HT-29 (cell line): Measurements from ENCODE around the gene BAZ2A. TPM values are rescaled to one million over a fixed set of nuclear protein-coding genes. Genes with fewer than 3 reads are reported as not detected.
A peak's percentile ranks its signal among the peaks of the same experiment; 100 is the strongest.
"Not testable (repeated sequence)": the region's sequence is repeated elsewhere in the genome, so short reads cannot be mapped to it uniquely, and the experiment has no call there.

Experiments
- DNase-seq: peaks from one replicate; pipeline ENCODE4 v3.0.0-alpha.2; 2015; ENCODE audit warnings: low spot score
- total RNA-seq: library from RNA; depleted of rRNA; stranded (reverse); fragments of >200 nt; shearing (Covaris generic); gene quantifications from 2 replicates; pipeline ENCODE4 v1.2.3, GENCODE V29; 2014; rRNA removed

The BAZ2A gene
- 43.3 and 47.1 TPM in 2 replicates for total RNA-seq

DNA sequence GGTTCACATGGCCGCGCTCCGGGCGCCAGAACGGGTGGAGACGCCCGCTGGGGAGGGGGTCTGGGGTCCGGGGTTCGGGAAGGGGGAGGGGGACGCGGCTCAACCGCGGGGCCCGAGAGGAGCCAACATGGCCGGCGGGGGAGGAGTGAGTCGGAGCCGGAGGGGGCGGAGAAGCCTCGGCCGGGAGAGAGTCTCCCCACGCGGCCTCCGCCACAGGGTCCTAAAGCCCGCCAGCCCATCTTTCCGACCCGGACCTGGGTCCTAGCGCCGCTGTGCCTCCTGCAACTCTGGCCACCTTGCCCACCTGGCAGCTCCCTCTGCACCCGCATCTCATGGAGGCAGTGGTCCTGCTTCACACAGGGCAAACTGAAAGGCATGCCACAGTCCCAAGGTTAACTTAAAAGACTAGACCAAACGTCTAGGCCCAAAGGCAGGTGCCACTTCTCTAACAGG is at the start of gene BAZ2A:
TSS of gene BAZ2A (minus strand) at position 147 of the 453 bp plus-strand sequence. CDS start 12,796 bp downstream, outside the sequence.
- DNase-seq: peak; percentile 86

DNA sequence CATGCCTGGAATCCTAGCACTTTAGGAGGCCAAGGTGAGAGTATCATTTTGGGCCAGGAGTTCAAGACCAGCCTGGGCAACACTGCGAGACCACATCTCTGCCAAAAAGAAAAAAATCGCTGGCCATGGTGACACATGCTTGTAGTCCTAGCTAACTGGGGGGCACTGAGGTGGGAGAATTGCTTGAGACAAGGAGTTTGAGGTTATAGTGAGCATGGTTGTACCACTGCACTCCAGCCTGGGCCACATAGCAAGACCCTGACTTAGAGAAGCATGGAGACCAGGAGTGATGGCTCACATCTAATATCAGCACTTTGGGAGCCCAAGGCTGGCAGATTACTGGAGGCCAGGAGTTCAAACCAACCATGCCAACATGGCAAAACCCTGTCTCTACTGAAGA is 48.7 kb upstream of the BAZ2A start:
- DNase-seq: no peak

- DNase-seq: no peak
Measured at GRCh38 chr12:56677680-56678079, 47.6 kb upstream of the BAZ2A start.

- no peak for DNase-seq
Measured at GRCh38 chr12:56676851-56677580, 46.9 kb upstream of the BAZ2A start.

DNA sequence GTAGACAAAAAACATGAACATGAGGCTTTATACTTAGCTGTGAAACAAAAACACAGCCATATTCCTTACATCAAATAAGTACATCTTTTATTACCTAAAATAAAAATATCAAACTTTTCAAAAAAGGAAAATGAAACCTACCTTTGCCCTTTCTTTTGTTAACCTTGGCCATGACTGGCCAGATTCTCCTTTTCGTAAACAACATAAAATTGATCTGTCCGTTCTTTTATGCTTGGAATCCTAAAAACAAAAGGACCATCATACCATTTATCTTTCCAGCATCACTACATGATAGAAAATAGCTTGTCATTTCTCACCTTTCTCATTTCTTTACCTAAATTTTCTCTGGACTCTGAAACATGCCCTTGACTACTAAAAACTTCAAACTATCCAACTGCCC is 41.5 kb upstream of the BAZ2A start:
- DNase-seq: no peak

- no peak for DNase-seq
Measured at GRCh38 chr12:56670836-56671235, 40.7 kb upstream of the BAZ2A start.

- DNase-seq: no peak
Measured at GRCh38 chr12:56668197-56668457, 38.0 kb upstream of the BAZ2A start.

- DNase-seq: no peak
Measured at GRCh38 chr12:56661979-56662638, 32.0 kb upstream of the BAZ2A start.

DNA sequence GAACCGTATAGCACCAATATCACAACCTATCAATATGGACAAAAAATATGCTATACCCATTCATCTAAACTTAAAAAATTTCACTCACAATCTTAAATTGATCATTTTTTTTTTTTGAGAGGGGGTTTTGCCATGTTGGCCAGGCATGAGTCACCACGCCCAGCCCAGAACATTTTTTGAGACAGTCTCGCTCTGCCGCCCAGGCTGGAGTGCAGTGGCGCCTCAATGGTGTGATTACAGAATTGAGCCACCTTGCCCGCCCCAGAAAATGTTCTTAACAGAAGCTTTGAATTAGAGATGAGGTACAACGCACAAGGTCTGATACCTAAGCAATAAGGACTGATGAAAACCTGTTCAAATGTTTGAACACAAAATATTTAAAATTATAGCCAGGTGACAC is 31.4 kb upstream of the BAZ2A start:
- no peak for DNase-seq

DNA sequence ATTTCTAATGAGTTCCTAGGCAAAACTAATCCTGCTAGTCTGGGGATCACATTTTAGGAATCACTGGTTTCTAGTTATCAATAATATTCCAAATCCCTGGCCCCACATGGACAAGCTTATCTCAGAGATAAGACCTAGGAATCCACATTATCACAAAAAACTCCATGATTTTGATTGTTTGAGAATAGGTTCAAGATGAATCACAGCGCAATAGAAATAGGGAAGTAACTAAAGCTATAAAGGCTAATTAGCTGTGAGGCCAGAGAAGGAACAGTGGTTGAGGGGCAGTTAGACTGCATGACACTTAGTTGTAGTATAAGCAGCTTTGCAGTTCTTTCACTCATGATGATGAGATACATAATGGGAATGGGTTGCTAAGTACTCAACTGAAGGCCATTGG is 28.8 kb upstream of the BAZ2A start:
- no peak for DNase-seq

GRCh38 chr12:56657416-56658379 is 27.6 kb upstream of the BAZ2A start:
- DNase-seq: no peak

DNA sequence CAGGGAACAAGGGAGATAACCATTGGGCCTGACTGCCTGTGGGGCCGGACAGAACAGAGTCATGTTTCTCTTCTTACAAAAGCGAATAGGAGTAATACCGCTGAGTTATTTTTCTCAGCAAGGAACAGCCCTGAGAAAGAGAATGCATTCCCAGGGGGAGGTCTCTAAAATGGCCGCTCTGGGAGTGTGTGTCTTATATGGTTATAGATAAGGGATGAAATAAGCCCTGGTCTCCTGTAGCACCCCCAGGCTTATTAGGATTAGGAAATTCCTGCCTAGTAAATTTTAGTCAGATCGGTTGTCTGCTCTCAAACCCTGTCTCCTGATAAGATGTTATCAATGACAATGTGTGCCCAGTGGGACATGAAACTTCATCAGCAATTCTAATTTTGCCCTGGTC is 23.7 kb upstream of the BAZ2A start:
- DNase-seq: not testable (repeated sequence)

DNA sequence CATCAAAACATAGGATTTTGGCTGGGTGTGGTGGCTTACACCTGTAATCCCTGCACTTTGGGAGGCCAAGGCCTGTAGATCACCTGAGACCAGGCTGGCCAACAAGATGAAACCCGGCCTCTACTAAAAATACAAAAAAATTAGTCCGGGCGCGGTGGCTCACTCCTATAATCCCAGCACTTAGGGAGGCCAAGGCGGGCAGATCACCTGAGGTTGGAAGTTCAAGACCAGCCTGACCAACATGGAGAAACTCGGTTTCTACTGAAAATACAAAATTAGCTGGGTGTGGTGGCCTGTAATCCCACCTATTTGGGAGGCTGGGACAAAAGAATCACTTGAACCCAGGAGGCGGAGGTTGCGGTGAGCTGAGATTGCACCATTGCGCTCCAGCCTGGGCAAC is 17.9 kb upstream of the BAZ2A start:
- DNase-seq: not testable (repeated sequence)

DNA sequence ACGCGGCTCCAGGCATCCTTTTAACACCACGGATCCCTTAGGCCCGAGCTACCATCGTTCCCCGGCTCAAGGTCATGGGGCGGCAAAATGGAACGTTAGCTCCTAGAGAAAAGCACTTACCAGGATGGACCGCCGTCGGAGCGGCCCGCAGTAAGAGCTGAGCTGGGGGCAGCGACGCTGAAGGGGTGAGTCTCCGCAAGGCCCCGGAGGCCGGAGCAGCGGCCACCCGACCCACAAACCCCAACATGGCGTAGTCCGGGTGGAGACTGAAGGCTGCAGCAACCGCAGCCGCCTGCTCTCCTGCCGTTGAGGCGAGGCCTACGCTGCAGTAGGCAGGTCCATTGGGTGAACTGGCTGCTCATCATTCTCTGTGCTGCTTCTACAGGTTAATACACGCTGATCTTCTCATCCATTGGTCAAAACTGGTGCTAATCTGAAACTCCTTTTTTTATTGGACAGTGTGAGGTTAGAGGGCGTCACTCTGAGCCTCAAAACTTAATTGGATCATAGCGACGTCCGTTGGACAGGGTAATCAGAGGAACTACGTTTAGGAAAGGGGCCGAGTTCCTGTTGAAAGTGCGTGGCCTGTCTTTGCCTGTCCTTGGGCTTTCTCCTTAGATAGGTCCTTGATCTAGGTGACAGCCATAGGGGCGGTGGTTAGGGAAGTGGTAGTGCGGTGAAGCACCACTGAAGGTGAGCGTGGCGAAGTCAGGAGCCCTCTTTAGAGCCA is 15.8 kb upstream of the BAZ2A start, which contains the start of gene ATP5F1B:
TSS of gene ATP5F1B (minus strand) at position 268 of the 730 bp plus-strand sequence. CDS start at position 247, 21 bp downstream.
- peak; percentile 98 for DNase-seq

DNA sequence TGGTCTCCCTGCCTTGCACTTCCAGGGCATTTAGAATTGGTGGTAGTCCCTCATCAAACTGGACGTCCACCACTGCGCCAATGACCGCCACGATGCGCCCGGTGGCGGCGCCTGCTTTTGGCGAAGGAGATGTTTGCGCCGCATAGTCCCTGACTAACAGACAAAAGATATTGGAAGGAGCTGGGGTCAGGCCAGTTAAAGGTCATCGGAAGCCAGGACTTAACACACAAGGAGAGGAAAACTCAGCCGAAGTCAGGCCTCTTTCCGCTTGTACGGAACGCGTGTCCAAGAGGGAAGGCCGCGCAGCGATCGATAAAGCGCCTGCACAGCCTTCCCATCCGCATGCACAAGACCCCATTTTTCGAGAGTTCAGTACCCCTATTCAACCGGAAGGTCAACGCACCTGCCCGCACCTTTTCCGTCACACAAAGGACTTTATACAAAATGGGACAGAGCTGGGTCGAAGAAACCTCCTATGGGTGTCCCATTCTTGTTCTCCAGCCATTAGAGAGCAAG is 15.1 kb upstream of the BAZ2A start:
- peak; percentile 45 for DNase-seq

DNA sequence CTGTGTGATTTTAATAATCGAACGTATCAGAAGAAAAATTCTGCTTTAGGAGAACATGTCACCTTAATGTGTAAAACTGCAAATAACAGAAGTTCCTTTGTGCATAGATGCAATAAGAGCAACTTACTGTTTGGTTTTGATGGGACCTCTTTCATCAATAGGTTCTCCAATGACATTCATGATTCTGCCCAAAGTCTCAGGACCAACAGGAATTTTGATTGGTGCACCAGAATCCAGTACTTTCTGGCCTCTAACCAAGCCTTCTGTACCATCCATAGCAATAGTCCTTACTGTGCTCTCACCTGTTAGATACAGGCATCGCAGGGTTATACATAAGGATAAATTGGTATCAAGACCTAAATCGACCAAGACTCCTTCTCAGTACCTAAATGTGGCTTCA is 14.5 kb upstream of the BAZ2A start:
- DNase-seq: no peak

- DNase-seq: no peak
Measured at GRCh38 chr12:56641219-56641618, 11.1 kb upstream of the BAZ2A start.

DNA sequence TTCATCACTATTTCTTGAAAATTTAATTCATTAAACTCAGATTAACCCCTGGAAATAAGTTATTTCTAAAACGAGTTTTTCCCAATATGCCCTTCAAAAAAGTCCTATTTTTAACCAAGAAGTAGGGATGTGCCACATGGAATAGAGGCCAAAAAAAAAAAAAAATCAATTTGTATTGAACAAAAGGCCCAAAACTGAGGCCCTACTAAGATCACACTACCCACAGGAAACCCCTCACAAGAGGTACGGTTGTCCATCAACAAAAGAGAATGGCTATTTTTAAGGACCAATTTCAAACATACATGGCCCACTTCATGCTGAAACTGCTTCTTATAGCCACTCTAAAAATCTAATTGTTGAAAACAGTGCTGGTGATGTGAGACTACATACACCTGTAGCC is 7.5 kb upstream of the BAZ2A start:
- DNase-seq: no peak

GRCh38 chr12:56636675-56637540 is 6.8 kb upstream of the BAZ2A start:
- DNase-seq: peak; percentile 99
